ENCODE data around the gene LMOD3.

DNA sequence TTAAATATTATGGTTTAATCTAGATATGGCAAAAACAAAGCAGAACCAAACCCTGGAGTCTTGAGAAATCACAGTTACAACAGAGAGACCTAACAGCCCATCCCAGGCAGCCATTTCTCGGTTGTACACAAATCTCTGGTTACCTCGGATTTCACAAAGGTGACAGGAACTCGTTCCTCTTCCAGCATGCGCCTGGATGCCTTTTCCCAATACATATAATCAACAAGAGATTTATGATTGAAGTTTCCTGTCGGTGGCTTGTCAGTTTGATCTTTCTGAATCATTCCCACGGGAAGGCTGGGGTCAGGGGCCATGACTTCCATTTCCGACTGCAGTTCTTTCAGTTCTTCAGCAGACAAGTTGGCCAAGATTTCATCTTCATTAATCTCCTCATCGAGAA is 445 bp downstream of the LMOD3 start:
- TF ChIP-seq, protein P1, sequence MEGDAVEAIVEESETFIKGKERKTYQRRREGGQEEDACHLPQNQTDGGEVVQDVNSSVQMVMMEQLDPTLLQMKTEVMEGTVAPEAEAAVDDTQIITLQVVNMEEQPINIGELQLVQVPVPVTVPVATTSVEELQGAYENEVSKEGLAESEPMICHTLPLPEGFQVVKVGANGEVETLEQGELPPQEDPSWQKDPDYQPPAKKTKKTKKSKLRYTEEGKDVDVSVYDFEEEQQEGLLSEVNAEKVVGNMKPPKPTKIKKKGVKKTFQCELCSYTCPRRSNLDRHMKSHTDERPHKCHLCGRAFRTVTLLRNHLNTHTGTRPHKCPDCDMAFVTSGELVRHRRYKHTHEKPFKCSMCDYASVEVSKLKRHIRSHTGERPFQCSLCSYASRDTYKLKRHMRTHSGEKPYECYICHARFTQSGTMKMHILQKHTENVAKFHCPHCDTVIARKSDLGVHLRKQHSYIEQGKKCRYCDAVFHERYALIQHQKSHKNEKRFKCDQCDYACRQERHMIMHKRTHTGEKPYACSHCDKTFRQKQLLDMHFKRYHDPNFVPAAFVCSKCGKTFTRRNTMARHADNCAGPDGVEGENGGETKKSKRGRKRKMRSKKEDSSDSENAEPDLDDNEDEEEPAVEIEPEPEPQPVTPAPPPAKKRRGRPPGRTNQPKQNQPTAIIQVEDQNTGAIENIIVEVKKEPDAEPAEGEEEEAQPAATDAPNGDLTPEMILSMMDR (IDR thresholded peaks at IDR 0.05), result no peak
- no peak for TF ChIP-seq EZH2 (IDR thresholded peaks at IDR 0.05; ENCODE audit: borderline replicate concordance, insufficient read depth, low read depth, low read length, poor library complexity, severe bottlenecking)

Measured in B cell (primary cell).